HCT116 (cell line): ENCODE measurements around the gene THEMIS2. TPM values are rescaled to one million over a fixed set of nuclear protein-coding genes. Genes with fewer than 3 reads are reported as not detected.

Experiments used
- ATAC-seq: fragments of 200-7000 bp; cut with Tn5 transposase; 2 replicates; pipeline ENCODE4 v1.9.1; 2020; ENCODE audit warnings: mild to moderate bottlenecking, moderate library complexity
- BruUV-seq: library from RNA; stranded (reverse); fragments of 400-500 nt; replicated peaks from 2 replicates; lab custom pipeline; 2021; lab: Mats Ljungman, UMichigan
- CTCF ChIA-PET: fragments of 300-600 bp; sonication (Branson Sonifier 250); formaldehyde crosslinking; loops from one replicate; lab custom pipeline; 2021; ENCODE audit warnings: antibody characterized with exemption; lab: Charles Lee
- POLR2A ChIA-PET: fragments of 300-600, 350-600 bp; sonication (Branson Sonifier 250); formaldehyde crosslinking; loops from one replicate; lab custom pipeline; 2021; ENCODE audit warnings: antibody characterized with exemption; lab: Charles Lee
- RAD21 ChIA-PET, 2 experiments: fragments of 300-600 bp; sonication (Branson Sonifier 250); formaldehyde crosslinking; loops; one replicate each; lab custom pipeline; 2023; ENCODE audit warnings: low total read pairs in 2 of 2; ENCODE audit not compliant: uncharacterized antibody in 2 of 2, unreplicated experiment in 2 of 2, low non-redundant PET in 1 of 2; lab: Charles Lee
- DNase-seq: peaks from one replicate; pipeline ENCODE4 v3.0.0-alpha.2; 2010; ENCODE audit warnings: low read depth, low spot score
- H2AFZ ChIP-seq: fragments of 200-600 bp; shearing (Covaris generic), sonication (generic); 2 replicates; pipeline ENCODE4 v1.6.1; 2017; ENCODE audit warnings: low read depth, mixed run types, mixed read lengths, antibody characterized with exemption, low read length; ENCODE audit not compliant: poor library complexity, severe bottlenecking
- H3K27ac ChIP-seq: 2 replicates; pipeline ENCODE4 v1.5.1; 2012; ENCODE audit warnings: low read depth, low read length
- H3K27me3 ChIP-seq: fragments of 200-600 bp; sonication (generic); 2 replicates; pipeline ENCODE4 v1.6.1; 2016; ENCODE audit warnings: mixed run types, low read length, mixed read lengths; ENCODE audit not compliant: insufficient read depth
- H3K36me3 ChIP-seq, 2 experiments: fragments of 200-500 bp in 1 of 2; fragments of 200-600 bp in 1 of 2; sonication (Bioruptor generic) in 1 of 2; sonication (generic) in 1 of 2; 2 replicates each; pipeline versions ENCODE4 v1.5.1 to v1.6.1; 2014 to 2016; ENCODE audit warnings: low read length in 2 of 2, inconsistent platforms in 1 of 2, mixed read lengths in 1 of 2, mixed run types in 1 of 2; ENCODE audit not compliant: insufficient read depth in 2 of 2, control insufficient read depth in 1 of 2
- H3K4me1 ChIP-seq, 2 experiments: fragments of 200-600 bp in 1 of 2; sonication (generic) in 1 of 2; 2 replicates each; pipeline versions ENCODE4 v1.5.1 to v1.6.1; 2012 to 2017; ENCODE audit warnings: low read length in 2 of 2, inconsistent platforms in 1 of 2, mild to moderate bottlenecking in 1 of 2, mixed read lengths in 1 of 2, mixed run types in 1 of 2, moderate library complexity in 1 of 2; ENCODE audit not compliant: insufficient read depth in 2 of 2, control insufficient read depth in 1 of 2
- H3K4me2 ChIP-seq: fragments of 200-600 bp; sonication (generic); 2 replicates; pipeline ENCODE4 v1.6.1; 2017; ENCODE audit warnings: mixed run types, low read length, mixed read lengths
- H3K4me3 ChIP-seq, 2 experiments: fragments of 200-600 bp in 1 of 2; sonication (generic) in 1 of 2; replicated peaks in 1 of 2; 2 replicates each; pipeline ENCODE4 v1.5.1; 2011 to 2016; ENCODE audit warnings: low read length in 2 of 2, control low read depth in 1 of 2, low read depth in 1 of 2, mild to moderate bottlenecking in 1 of 2, mixed read lengths in 1 of 2, mixed run types in 1 of 2
- H3K79me2 ChIP-seq: fragments of 200-600 bp; sonication (generic); 2 replicates; pipeline ENCODE4 v1.6.1; 2017; ENCODE audit warnings: mild to moderate bottlenecking, mixed run types, low read length, moderate library complexity, mixed read lengths; ENCODE audit not compliant: insufficient read depth
- H3K9ac ChIP-seq: fragments of 200-600 bp; sonication (generic); 2 replicates; pipeline ENCODE4 v1.6.1; 2016; ENCODE audit warnings: low read length, mixed read lengths
- H3K9me2 ChIP-seq: fragments of 200-600 bp; sonication (generic), shearing (Covaris generic); 2 replicates; pipeline ENCODE4 v1.6.1; 2017; ENCODE audit warnings: mixed run types, mild to moderate bottlenecking, moderate library complexity; ENCODE audit not compliant: insufficient read depth
- H3K9me3 ChIP-seq, 2 experiments: fragments of 200-500 bp in 1 of 2; fragments of 200-600 bp in 1 of 2; sonication (Bioruptor generic) in 1 of 2; sonication (generic) in 1 of 2; 2 replicates each; pipeline ENCODE4 v1.6.1; 2014 to 2017; ENCODE audit warnings: low read length in 2 of 2, mixed read lengths in 2 of 2, inconsistent platforms in 1 of 2, low read depth in 1 of 2, mild to moderate bottlenecking in 1 of 2, mixed run types in 1 of 2, moderate library complexity in 1 of 2; ENCODE audit not compliant: control insufficient read depth in 1 of 2, insufficient read depth in 1 of 2
- H4K20me1 ChIP-seq: fragments of 200-600 bp; sonication (generic), shearing (Covaris generic); 2 replicates; pipeline ENCODE4 v1.6.1; 2017; ENCODE audit warnings: mixed run types, mild to moderate bottlenecking, moderate library complexity; ENCODE audit not compliant: insufficient read depth
- CBX3 ChIP-seq: IDR thresholded peaks from 2 replicates; pipeline ENCODE4 v1.6.1; 2012; ENCODE audit warnings: low read depth
- CEBPB ChIP-seq: IDR thresholded peaks from 2 replicates; pipeline ENCODE4 v1.6.1; 2012; ENCODE audit warnings: low read depth
- ELF1 ChIP-seq: IDR thresholded peaks from 2 replicates; pipeline ENCODE4 v1.6.1; 2012; ENCODE audit warnings: low read depth, borderline replicate concordance
- EZH2phosphoT487 ChIP-seq: fragments of 200-600 bp; IDR thresholded peaks from 2 replicates; pipeline ENCODE4 v1.6.1; 2018; ENCODE audit warnings: antibody characterized with exemption, borderline replicate concordance
- FOSL1 ChIP-seq: IDR thresholded peaks from 2 replicates; pipeline ENCODE4 v1.6.1; 2012; ENCODE audit warnings: low read depth
- JUND ChIP-seq: IDR thresholded peaks from 2 replicates; pipeline ENCODE4 v1.6.1; 2012
- SRF ChIP-seq: IDR thresholded peaks from 2 replicates; pipeline ENCODE4 v1.6.1; 2012; ENCODE audit warnings: low read depth
- TCF7L2 ChIP-seq: IDR thresholded peaks from 2 replicates; pipeline ENCODE4 v1.7.0; 2011; ENCODE audit warnings: borderline replicate concordance, inconsistent platforms; ENCODE audit not compliant: insufficient read depth, insufficient read length; ENCODE audit errors: extremely low read depth
- ZNF274 ChIP-seq: fragments of 200-500 bp; sonication (Bioruptor generic); IDR thresholded peaks from 2 replicates; pipeline ENCODE4 v1.6.1; 2014; ENCODE audit warnings: mild to moderate bottlenecking, low read depth, low read length, inconsistent platforms
- intact Hi-C: fragments of 100-400 bp; cut with micrococcal nuclease; formaldehyde crosslinking; loops from 2 replicates; pipeline ENCODE4 v1.10.0; 2022
- total RNA-seq: library from RNA; stranded (reverse); gene quantifications from one replicate; pipeline ENCODE4 v1.2.1, GENCODE V29; 2021; ENCODE audit not compliant: unreplicated experiment
- TF ChIP-seq, protein P1 (sequence below): IDR thresholded peaks from 2 replicates; pipeline ENCODE4 v1.6.1; 2012
- TF ChIP-seq, protein P2 (sequence below): IDR thresholded peaks from 2 replicates; pipeline ENCODE4 v1.6.1; 2011; ENCODE audit warnings: mild to moderate bottlenecking, low read length, moderate library complexity; ENCODE audit not compliant: insufficient replicate concordance; ENCODE audit errors: extremely low read depth
- TF ChIP-seq, protein P3 (sequence below), 3 experiments: fragments of 200-600 bp in 1 of 3; sonication (generic) in 1 of 3; IDR thresholded peaks in 2 of 3; conservative IDR thresholded peaks in 1 of 3; 2 replicates each; pipeline ENCODE4 v1.5.1; 2012 to 2017; ENCODE audit warnings: low read depth in 2 of 3, low read length in 2 of 3, antibody characterized with exemption in 1 of 3, borderline replicate concordance in 1 of 3, control low read depth in 1 of 3, mild to moderate bottlenecking in 1 of 3, mixed read lengths in 1 of 3, mixed run types in 1 of 3, moderate library complexity in 1 of 3; ENCODE audit not compliant: insufficient read depth in 1 of 3
- TF ChIP-seq, protein P4 (sequence below): IDR thresholded peaks from 2 replicates; pipeline ENCODE4 v1.6.1; 2012

THEMIS2 gene
- total RNA-seq, 1 experiment from 2014 or later = 8.0 TPM

DNA sequence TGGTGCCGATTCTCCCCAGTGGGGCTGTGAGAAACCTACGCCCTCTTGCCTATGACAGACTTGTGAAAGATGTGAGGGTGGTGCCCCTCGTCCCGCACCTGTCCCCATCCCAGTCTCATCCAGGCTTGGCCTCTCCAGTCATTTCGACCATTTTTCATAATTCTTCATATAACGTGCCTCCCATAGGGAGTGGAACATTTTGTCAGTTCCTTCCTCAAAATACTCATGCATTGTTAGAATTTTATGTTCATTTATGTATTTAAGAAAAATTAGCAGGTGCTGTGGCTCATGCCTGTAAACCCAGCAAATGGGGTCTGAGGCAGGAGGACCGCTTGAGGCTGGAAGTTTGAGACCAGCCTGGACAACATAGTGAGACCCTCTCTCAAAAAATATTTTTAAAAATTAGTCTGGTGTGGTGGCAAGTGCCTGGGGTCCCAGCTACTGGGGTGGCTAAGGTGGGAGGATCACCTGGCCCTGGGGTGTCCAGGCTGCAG, 42.8 kb downstream of the THEMIS2 start:
- Histone ChIP-seq H3K9ac (no peak overlapping the region), H4K20me1 (no peaks in the 10 kb centered on the region), H3K27me3 (no peaks in the 10 kb centered on the region), H3K9me3 (peaks cover 0 to 7% of the 10 kb centered on the region in 2 experiments; a peak in 1 of 4 replicates), H3K79me2 (peaks cover 41% of the 10 kb centered on the region), H3K4me1 (peaks cover 0 to 4% of the 10 kb centered on the region in 2 experiments; a peak in 1 of 4 replicates), H3K4me2 (no peak overlapping the region), H3K36me3 (peaks cover 8 to 16% of the 10 kb centered on the region in 2 experiments), H3K9me2 (no peaks in the 10 kb centered on the region), H3K27ac (peak overlapping the region; percentile 38; the same call in 1 of the 2 replicates), H2AFZ (peak overlapping the region; percentile 68), H3K4me3 (no peak overlapping the region)
- POLR2A ChIA-PET = no interaction called here
- DNase-seq (no peak), ATAC-seq (no peak)
- RAD21 ChIA-PET = no interaction called here
- CTCF ChIA-PET = no interaction called here
- TF ChIP-seq ZNF274 (no peak), CBX3 (peak; percentile 68)
- intact Hi-C loops = no loop called here
- no TSS peak for BruUV-seq

DNA sequence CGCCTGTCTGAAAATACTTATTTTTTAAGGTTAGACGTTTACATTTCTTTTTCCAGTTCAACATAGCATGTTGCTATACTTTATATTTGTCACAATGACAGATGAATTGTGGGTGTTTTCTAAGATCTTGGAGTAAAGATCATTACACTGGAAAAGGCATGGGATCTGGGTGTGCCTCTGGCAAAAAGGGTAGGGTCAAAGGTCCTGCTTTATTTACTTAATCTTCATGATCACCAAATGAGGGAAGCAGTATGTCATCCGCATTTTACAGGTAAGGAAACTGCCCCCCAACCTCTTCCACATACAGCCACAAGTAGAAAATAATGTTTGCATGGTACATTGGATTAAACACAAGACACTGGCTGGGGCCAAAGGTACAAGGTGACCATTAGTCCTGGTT, 49.9 kb downstream of the THEMIS2 start:
- Histone ChIP-seq H3K27me3 (no peaks in the 10 kb centered on the region), H3K9ac (no peak overlapping the region), H3K9me2 (no peaks in the 10 kb centered on the region), H4K20me1 (no peaks in the 10 kb centered on the region), H3K9me3 (no peaks in the 10 kb centered on the region), H3K4me1 (no peaks in the 10 kb centered on the region), H3K79me2 (no peaks in the 10 kb centered on the region), H3K4me2 (no peak overlapping the region), H3K27ac (no peak overlapping the region), H2AFZ (no peak overlapping the region), H3K36me3 (no peaks in the 10 kb centered on the region), H3K4me3 (no peak overlapping the region)
- ChIA-PET POLR2A (no interaction called here), RAD21 (no interaction called here), CTCF (no interaction called here)
- ATAC-seq (no peak), DNase-seq (no peak)
- TF ChIP-seq EZH2phosphoT487 (no peak), JUND (no peak), SRF (no peak), CEBPB (no peak), FOSL1 (no peak), CBX3 (no peak), ZNF274 (no peak), ELF1 (no peak), TCF7L2 (no peak)
- TF ChIP-seq, protein P1, sequence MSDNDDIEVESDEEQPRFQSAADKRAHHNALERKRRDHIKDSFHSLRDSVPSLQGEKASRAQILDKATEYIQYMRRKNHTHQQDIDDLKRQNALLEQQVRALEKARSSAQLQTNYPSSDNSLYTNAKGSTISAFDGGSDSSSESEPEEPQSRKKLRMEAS = no peak
- TF ChIP-seq, protein P2, sequence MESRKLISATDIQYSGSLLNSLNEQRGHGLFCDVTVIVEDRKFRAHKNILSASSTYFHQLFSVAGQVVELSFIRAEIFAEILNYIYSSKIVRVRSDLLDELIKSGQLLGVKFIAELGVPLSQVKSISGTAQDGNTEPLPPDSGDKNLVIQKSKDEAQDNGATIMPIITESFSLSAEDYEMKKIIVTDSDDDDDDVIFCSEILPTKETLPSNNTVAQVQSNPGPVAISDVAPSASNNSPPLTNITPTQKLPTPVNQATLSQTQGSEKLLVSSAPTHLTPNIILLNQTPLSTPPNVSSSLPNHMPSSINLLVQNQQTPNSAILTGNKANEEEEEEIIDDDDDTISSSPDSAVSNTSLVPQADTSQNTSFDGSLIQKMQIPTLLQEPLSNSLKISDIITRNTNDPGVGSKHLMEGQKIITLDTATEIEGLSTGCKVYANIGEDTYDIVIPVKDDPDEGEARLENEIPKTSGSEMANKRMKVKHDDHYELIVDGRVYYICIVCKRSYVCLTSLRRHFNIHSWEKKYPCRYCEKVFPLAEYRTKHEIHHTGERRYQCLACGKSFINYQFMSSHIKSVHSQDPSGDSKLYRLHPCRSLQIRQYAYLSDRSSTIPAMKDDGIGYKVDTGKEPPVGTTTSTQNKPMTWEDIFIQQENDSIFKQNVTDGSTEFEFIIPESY = no peak
- TF ChIP-seq, protein P3, sequence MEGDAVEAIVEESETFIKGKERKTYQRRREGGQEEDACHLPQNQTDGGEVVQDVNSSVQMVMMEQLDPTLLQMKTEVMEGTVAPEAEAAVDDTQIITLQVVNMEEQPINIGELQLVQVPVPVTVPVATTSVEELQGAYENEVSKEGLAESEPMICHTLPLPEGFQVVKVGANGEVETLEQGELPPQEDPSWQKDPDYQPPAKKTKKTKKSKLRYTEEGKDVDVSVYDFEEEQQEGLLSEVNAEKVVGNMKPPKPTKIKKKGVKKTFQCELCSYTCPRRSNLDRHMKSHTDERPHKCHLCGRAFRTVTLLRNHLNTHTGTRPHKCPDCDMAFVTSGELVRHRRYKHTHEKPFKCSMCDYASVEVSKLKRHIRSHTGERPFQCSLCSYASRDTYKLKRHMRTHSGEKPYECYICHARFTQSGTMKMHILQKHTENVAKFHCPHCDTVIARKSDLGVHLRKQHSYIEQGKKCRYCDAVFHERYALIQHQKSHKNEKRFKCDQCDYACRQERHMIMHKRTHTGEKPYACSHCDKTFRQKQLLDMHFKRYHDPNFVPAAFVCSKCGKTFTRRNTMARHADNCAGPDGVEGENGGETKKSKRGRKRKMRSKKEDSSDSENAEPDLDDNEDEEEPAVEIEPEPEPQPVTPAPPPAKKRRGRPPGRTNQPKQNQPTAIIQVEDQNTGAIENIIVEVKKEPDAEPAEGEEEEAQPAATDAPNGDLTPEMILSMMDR (IDR thresholded peaks at IDR 0.05 in 2 of 3, conservative IDR thresholded peaks at IDR 0.05 in 1 of 3; ENCODE audit: borderline replicate concordance in 1 of 3, insufficient read depth in 1 of 3, low read depth in 2 of 3, low read length in 2 of 3) = no peak
- TF ChIP-seq, protein P4, sequence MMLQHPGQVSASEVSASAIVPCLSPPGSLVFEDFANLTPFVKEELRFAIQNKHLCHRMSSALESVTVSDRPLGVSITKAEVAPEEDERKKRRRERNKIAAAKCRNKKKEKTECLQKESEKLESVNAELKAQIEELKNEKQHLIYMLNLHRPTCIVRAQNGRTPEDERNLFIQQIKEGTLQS = no peak
- intact Hi-C loops = no loop called here
- BruUV-seq = no TSS peak
